Pulmonary artery endothelial cell (primary cell): ENCODE measurements around the gene SRPX. TPM values are rescaled to one million over a fixed set of nuclear protein-coding genes. Genes with fewer than 3 reads are reported as not detected.

Source experiments
- DNase-seq: peaks from one replicate; pipeline ENCODE4 v3.0.0-alpha.2; 2011; ENCODE audit warnings: low read depth, low spot score
- total RNA-seq: library from RNA; depleted of rRNA; stranded (reverse); fragments of >200 nt; gene quantifications from 2 replicates; pipeline ENCODE4 v1.2.3, GENCODE V29; 2014

SRPX gene, protein sequence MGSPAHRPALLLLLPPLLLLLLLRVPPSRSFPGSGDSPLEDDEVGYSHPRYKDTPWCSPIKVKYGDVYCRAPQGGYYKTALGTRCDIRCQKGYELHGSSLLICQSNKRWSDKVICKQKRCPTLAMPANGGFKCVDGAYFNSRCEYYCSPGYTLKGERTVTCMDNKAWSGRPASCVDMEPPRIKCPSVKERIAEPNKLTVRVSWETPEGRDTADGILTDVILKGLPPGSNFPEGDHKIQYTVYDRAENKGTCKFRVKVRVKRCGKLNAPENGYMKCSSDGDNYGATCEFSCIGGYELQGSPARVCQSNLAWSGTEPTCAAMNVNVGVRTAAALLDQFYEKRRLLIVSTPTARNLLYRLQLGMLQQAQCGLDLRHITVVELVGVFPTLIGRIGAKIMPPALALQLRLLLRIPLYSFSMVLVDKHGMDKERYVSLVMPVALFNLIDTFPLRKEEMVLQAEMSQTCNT
- 368 and 413 TPM in 2 replicates for total RNA-seq

DNA sequence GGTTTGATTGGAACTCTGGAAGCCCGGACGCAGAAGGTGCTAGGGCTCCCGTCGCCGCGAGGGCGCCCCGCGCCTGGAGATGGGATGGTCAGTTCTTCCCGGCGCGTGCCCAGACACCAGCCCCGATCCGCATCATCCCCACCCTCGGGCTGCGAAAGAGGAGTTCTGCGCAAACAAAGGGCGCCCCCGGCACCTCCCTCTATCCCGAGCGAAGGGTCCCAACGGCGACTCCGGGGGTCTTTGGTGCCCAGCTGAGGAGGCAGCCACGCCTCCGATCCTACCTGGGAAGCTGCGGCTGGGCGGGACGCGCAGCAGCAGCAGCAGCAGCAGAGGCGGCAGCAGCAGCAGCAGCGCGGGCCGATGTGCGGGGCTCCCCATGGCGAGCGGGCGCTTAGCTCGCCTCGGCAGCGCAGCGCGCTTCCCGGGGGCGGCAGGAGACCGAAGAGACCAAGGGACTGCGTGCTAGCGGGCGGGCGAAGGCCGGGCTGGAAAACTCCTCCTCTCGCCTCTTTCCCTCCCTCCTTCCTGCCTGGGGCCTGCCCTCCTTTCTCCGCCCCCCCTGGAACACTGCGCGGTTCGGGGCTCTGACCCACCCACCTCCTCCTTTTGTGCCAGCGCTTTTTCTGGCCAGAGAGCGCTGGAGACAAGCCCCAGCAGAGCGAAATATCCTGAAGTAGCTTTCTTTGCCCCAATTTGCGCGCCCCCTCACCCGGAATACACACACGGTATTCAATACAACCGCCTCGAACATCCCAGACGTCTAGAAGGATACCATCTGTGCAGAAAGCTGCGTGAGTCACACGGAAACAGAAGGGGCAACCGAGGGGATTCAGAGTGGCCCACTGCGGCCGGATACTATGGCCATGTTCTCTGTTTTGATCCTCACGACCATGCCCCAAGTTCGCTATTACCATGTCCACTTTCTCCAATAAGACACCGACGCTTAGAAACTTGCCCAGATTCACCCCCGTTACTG, at the start of gene SRPX:
SRPX (minus strand) TSS at position 457 of the 976 bp plus-strand sequence; CDS start at position 378, 79 bp downstream.
- no peak for DNase-seq

DNA sequence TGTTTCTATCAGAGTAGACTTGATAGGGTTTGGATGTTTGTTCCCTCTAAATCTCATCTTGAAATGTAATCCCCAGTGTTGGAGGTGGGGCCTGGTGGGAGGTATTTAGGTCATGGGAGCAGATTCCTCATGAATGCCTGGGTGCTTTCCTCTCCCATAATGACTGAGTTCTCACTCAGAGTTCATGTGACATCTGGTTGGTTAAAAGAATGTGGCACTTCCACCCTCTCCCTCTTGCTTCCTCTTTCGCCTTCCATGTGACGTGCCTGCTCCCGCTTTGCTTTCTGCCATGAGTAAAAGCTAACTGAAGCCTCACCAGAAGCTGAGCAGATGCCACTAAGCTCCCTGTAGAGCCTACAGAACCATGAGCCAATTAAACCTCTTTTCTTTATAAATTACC, 47.3 kb upstream of the SRPX start:
- DNase-seq = no peak

DNA sequence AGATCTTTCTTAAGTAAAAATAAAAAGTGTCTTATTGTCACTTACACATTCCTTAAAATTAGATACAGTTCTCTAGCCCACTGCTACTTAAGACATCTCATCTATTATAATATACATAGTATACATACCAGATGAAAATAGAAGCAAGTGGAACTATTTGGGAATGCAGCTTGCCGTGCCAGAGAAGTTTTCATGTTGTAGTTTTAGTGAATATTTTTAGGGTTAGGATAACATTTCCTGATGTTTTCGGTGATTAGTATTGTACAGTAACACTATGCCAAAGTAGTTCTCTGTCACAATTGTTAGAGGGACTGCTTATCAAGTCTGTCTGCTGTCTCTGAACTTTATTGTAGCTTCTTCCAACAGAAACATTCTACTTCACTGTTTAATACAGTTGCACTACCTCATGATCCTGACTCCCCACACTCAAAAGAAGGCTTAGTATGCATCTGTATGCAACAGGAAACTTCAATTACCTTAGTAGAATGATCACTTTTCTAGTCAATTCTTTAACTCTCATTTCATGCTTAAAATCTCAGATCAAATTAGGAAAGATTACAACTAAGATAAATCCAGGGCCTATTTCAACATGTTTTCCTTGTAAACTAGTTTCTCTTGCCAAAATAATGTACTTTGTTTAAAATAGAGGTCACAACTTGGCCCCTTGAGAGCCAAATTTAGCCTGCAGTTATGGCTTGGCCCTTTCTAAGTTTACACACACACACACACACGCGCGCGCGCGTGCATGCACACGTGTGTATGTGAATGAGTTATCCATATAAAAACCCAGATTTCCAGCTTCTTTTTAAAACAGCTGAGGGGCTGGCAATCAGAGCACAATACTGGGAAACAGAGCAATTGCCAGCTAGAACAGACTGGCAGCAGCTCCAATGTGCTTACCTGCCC, 42.3 kb upstream of the SRPX start:
- DNase-seq = no peak

DNA sequence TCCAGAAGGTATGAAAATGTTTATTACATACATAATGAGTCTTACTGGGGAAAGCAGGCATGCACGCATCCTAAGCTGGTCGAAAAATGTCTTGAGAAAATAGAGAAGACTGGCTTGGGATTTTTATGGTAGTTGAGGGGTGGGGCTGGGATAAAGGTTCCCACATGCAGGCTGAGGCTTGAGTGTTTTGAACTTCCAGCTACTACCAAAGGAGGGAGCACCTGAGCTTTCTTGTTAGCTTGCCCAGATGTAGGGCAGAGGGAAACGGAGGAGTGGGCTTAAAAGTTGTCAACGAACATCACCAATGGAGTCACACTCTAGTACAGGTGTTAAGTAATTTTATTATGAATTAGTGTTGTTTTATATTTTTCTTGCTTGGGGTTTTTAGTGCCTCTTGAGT, 39.6 kb upstream of the SRPX start:
- DNase-seq = no peak

DNA sequence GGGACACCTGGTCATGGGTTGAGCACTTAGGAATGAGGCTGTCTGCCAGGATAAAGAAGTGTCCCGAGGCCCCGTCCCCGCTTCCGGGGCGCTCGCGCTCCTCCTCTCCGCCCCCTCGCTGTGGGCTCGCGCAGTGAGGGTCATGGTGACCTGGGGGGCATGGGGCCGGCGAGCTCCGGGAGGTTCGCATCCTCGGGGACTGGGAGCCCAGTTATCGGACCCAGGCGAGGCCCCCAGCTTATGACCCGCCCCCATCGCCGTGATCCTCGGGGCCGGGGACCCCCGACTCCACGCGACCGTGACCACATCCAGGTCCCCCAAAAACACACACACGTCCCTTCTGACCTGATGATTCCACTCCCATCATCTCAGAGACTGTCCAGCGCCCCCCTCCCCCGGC, 35.3 kb upstream of the SRPX start:
- DNase-seq = no peak

DNA sequence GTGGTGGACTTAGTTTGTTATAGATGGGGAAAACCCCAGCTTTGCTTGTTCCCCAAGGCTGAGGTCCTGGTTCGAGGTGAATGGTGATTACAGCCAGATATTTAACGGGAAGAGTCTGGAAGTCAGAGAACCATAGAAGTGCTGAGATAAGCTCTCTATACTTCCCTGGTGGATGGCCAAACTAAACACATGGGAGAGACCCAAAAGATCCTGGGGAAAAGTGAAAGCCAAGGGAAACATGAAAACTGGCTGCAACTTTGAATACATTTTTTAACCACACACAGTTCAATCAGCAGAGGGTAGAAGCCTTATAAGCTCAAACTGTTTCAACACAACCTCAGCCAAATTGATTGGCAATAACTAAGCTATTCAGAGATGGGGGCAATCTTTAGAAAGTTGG, 29.3 kb upstream of the SRPX start:
- no peak for DNase-seq

DNA sequence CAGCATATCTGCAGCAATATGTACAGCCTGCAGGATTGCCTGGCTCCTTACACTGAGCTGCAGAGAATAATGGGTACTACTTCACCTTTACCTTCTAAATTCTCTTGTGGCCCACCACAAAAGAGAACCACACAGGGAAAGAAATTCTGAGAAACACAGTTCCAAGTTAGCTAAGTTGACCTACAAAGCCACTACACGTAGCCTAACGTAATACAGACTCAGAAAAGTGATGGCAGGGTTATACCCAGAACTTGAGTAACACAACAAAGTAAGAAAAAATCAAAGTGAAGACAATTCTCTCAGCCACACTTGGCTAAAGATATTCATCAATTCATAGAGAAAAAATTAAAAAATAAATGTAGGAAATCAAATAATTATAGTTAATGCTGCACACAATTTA, 26.4 kb upstream of the SRPX start:
- DNase-seq = no peak

DNA sequence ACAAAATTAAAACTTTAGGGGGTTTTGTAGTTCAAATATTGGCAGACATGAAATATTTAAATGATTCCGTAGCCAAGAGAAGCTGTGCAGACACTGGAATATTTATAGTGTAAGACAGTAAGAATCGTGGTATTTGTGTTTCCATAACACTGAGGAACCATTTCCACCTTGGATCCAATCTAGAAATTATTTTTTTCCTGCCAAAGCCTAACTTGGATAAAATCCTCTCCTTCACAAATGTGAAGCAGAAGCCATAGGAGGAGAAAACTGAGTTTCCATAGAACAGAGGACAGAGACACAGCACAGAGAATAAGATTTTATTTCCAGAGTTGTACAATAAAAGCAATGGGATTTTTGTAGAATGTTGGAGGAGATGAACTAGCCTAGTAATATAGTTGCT, 19.9 kb upstream of the SRPX start:
- DNase-seq = no peak

DNA sequence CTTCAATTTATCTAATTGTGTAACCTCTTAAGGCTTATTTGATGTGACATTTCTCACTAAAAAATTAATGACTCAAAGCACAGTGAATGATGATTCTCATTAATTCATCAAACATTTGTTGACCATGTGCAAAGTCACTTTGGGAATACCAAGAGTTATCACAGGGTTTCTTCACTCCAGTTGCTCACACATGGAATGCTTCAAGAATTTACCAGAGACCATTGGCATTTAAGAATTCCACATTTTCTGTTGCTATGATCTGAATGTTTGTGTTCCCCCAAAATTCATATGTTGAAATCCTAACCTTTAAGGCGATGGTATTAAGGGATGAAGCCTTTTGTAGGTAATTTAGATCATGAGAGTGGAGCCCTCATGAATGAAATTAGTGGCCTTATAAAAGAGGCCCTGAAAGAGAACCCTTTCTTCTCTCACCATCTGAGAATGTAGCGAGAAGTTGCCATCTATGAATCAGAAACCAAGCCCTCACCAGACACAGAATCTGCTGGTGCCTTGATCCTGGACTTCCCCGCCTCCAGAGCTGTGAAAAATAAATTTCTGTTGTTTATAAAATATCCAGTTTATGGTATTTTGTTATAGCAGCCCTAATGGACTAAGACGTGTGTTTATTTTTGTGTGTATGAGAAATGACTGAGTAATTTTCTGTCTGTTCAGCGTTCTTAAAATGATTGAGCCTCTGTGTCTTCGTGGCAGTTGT, 16.4 kb upstream of the SRPX start:
- no peak for DNase-seq

DNA sequence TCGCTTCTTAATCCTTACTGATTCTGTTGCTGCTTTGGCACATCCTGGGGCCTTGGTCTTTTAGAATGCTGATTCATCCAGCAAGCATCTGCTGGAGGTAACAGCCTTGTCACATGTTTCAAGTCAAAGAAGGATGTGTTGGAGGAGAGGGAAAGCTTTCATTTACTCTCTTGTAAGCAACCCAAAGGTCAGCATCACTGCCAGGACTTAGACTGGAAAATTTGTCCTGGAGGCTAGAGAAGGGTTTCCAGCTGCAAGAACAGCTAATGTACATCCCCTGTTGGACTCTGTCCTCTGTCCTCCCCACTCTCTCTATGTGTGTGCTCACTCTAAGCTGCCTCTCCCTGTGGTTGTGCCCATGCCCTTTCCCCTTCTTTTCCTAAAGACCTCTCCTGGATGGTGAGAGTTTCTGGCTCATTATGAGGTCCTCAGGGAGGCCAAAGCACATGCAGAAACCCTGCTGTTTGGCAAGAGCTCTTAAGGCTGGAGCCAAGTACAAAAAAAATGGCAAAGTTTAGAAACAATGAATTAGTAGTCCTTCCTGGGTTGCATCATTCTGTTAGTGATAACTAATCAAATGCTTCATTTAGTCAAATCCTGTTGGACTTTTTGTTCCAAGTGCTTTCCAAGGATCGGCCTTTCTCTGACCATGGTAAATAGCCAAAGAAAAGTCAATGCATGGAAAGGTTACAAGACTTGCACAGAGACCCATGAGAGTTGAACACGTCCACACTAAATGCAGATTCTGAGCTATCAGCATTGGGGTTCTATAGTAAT, 13.4 kb upstream of the SRPX start:
- no peak for DNase-seq

DNA sequence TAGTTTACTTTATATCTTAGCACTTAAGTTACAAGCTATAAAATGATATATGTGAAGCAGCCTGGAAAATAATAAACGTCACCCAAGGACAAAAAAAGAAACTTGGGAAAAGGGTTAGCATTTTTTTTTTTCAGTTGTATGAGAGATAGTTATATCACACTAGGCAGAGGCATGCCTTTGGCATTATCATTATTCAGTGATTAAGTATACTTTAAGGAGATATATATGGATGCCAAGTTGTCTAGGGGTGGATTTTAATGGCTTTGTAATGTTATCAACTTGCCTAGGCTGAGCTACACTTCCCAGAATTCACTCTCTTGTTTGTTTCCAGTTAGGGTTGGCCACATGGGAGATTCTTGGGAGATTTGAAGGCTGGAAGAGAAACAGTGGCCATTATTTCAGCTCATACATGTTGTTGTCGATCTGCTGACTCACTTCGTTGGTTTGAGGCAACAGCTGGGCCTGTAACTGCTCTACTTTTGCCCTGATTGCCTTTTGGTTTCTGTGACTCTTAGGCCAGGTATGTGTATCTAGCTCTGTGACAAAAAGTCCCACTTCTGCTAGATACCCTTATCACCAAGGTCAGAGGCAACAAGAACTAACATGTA, 11.5 kb upstream of the SRPX start:
- no peak for DNase-seq

DNA sequence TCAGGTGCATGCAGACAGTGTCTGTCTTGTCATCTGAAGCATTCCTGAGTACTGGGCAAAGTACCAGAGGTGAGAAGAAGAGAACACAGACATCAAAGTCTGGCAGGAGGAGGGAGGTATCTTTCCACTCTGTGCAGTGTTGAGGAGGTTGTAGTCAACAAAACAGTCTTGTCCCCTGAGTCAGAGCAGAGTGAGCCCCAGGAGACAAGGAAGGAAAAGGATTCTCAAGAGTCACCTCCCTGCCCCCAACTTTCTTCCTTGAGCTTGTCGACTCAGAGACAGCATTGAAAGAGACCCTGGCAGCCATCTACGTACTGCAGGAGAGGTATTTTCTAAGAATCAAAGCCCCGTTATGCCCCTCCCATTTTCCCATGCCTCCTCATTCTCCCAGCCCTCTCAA, 4.4 kb upstream of the SRPX start:
- DNase-seq = no peak

DNA sequence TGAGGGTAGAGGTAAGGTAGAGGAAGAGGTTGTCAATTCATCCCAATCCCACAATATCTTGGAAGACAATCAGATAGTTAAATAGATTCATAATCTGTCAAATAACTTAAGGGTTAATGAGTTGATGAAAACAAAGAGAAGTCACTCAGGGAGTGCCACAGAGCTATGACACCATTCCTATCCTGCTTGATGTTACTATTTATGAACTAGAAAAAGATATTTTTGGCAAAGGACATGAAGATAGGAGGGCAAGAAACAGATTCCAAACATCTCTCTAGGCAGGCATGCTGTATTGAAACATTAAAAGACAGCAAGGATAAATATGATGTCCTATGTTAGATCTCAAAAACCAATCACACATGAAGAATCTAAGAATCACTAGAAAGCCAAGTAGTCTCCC, 3.5 kb upstream of the SRPX start:
- DNase-seq = no peak

DNA sequence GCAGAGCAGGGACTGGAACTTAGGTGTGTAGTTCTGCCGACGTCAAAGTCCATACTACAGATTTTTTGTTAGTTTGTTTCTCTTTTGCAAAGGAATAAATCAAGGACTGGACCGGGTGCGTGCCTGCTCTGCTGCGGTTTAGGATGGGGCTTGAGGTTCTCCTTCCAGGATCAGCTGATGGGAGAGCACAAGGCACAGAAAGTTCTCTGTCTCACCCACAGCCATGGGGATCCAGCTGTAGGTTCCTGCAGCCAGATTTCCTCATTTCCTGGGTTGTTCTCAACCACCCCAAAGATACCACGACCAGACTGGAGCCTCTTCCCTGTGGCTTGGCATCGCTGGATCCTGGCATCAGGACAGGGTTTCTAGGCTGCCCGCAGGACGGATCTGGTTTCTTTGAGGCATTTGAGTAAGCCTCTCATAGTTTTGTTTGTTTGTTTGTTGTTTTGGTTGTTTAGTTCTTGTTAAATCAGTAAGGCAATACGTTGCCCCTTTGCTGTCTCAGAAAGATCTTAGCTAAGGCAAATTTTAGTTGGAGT, 789 bp upstream of the SRPX start:
- DNase-seq = no peak

DNA sequence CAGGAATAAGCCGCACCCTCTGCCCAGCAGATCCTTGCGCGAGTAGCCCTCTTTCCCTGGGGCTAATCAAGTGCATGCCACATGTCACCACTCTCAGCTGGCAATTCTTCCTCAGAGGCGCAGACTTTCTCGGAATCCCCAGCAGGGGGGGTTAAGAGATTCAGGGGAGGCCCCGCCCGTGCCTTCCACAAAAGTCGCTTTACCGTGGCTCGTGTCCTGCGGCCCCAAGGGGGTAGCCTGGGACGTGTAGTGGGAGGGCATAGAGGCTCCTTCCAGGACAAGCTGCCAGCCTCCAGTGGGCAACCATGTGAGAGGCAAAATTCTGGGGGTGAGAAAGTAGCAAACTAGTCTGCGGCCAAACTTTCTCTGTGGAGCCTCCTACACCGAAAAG, 652 bp downstream of the SRPX start:
- no peak for DNase-seq

DNA sequence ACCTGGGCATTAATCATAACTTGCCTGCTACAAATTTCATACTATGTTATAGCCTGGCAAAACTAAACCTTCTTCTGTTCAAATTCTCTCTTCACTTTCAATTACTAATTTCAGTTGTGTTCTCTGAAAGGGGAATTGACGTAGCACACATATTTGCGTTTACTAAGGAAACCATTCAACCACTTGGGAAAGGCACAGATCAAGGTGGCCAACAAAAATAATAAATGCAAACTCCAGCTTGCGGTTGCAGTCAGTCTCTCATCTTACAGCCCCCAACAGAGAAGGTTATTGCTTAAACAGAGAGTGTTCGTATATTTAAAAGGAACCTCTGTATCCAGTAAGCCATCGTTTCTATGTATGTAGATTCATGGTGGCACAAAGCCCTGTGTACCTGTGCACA, 4.0 kb downstream of the SRPX start:
- DNase-seq = no peak

DNA sequence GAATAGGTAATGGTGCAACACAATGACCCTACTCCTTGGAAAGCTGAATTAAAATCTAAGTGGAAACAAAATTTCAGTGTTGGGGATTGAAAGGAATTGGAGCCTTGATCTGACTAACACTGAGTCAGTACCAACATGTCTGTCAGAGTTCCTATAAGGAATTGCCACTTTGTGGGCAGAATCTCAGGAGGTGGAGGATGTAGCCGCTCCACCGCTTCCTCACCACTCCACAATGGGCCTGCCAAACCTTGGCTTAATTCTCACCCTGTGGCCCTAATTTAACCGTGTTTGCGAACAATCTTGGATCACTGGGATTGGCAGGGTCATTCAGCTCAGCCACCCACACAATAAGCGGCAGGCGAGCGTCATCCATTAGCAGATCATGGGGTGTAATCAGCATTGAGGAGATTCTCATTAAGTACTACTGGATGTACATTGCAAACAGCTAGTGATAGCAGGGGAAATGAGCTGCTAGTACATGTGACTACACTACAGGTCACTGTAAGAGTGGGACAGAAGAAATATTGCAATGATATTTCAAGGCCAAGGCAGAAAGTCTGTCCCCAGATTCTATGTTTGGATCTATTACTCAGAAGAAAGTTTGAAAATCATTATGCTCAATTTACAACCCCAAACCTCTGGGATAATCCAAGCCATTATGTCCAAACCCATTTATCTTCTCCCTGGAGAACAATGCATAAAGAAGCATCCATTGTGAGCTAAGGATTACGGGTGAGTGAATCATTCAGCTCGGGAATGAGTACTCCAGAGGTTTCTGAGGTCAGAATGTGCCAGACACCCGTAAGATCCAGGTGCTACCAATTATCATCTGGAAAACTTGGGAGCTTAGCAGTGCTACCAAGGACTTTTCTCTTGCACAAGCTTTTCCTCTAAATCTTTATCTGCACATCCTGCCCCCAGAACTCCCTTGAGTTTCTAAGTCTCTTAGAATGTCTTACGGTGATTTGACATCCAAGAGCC, 5.8 kb downstream of the SRPX start:
- no peak for DNase-seq

DNA sequence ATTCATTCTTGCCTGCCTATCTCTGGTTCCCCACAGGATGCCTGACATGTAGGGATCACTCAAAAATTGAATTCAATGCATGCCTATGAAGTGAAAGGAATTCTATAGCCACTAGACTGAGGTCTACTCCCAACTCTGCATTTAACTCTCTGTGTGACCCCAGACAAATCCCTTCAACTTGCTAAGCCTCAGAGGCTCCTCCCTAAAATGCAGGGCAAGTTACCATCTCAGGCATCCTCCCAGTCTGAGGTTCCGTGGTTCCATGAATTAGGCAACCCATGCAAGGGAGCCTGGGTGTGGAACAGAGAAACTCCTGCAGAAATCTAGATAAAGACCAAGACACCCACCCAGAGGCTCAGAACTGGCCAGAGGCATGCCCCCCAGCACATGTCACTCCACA, 6.6 kb downstream of the SRPX start:
- no peak for DNase-seq
